WTC11 (cell line): ENCODE measurements around the gene RASGRF1. TPM values are rescaled to one million over a fixed set of nuclear protein-coding genes. Genes with fewer than 3 reads are reported as not detected.
A peak's percentile ranks its signal among the peaks of the same experiment; 100 is the strongest.

Source experiments
- AR ChIP-seq: fragments of 250-450 bp; sonication (Bioruptor Pico); IDR thresholded peaks from 2 replicates; pipeline ENCODE4 v1.9.0; 2021; ENCODE audit warnings: mild to moderate bottlenecking
- CDX4 ChIP-seq: fragments of 250-450 bp; sonication (Bioruptor Pico); IDR thresholded peaks from 2 replicates; pipeline ENCODE4 v1.9.0; 2021; ENCODE audit warnings: moderate library complexity, mild to moderate bottlenecking, inconsistent platforms, borderline replicate concordance
- ETV6 ChIP-seq: sonication (generic); formaldehyde crosslinking; IDR thresholded peaks from 2 replicates; pipeline ENCODE4 v1.8.1; 2022; ENCODE audit warnings: mild to moderate bottlenecking, missing genetic modification reagents
- JAZF1 ChIP-seq: fragments of 250-450 bp; sonication (Bioruptor Pico); IDR thresholded peaks from 2 replicates; pipeline ENCODE4 v1.9.0; 2021; ENCODE audit warnings: moderate library complexity, mild to moderate bottlenecking, inconsistent platforms
- PRRX2 ChIP-seq: fragments of 250-450 bp; sonication (Bioruptor Pico); IDR thresholded peaks from 2 replicates; pipeline ENCODE4 v1.8.0; 2021; ENCODE audit warnings: mild to moderate bottlenecking
- RORB ChIP-seq: fragments of 250-450 bp; sonication (Bioruptor Pico); IDR thresholded peaks from 2 replicates; pipeline ENCODE4 v1.9.0; 2021; ENCODE audit warnings: mild to moderate bottlenecking
- SMAD4 ChIP-seq: sonication (generic); formaldehyde crosslinking; IDR thresholded peaks from 2 replicates; pipeline ENCODE4 v1.8.0; 2022; ENCODE audit warnings: mild to moderate bottlenecking, missing genetic modification reagents
- TEAD4 ChIP-seq: sonication (generic); formaldehyde crosslinking; IDR thresholded peaks from 2 replicates; pipeline ENCODE4 v1.8.0; 2022; ENCODE audit warnings: mild to moderate bottlenecking, missing genetic modification reagents
- ZBTB21 ChIP-seq: sonication (generic); formaldehyde crosslinking; IDR thresholded peaks from 2 replicates; pipeline ENCODE4 v1.8.1; 2023; ENCODE audit warnings: mild to moderate bottlenecking, missing genetic modification reagents, borderline replicate concordance
- ZMAT4 ChIP-seq: fragments of 250-450 bp; sonication (Bioruptor Pico); IDR thresholded peaks from 2 replicates; pipeline ENCODE4 v1.9.0; 2021; ENCODE audit warnings: mild to moderate bottlenecking
- ZNF121 ChIP-seq: sonication (generic); formaldehyde crosslinking; IDR thresholded peaks from 2 replicates; pipeline ENCODE4 v1.8.0; 2023; ENCODE audit warnings: missing genetic modification reagents
- ZNF219 ChIP-seq: sonication (generic); formaldehyde crosslinking; IDR thresholded peaks from 2 replicates; pipeline ENCODE4 v1.8.0; 2023; ENCODE audit warnings: missing genetic modification reagents, mild to moderate bottlenecking, borderline replicate concordance
- ZNF263 ChIP-seq: sonication (generic); formaldehyde crosslinking; IDR thresholded peaks from 2 replicates; pipeline ENCODE4 v1.8.1; 2022; ENCODE audit warnings: low read depth, mild to moderate bottlenecking, moderate library complexity, missing genetic modification reagents
- ZNF396 ChIP-seq: fragments of 250-450 bp; sonication (Bioruptor Pico); IDR thresholded peaks from 2 replicates; pipeline ENCODE4 v1.8.0; 2021; ENCODE audit warnings: mild to moderate bottlenecking, moderate library complexity, borderline replicate concordance
- ZSCAN18 ChIP-seq: fragments of 250-450 bp; sonication (Bioruptor Pico); IDR thresholded peaks from 2 replicates; pipeline ENCODE4 v2.1.2; 2022; ENCODE audit warnings: mild to moderate bottlenecking, moderate library complexity
- total RNA-seq: library from RNA; stranded (reverse); gene quantifications from 3 replicates; pipeline ENCODE4 v1.2.3, GENCODE V29; 2021
- TF ChIP-seq, protein P1 (sequence below): sonication (generic); formaldehyde crosslinking; IDR thresholded peaks from 2 replicates; pipeline ENCODE4 v1.8.1; 2022; ENCODE audit warnings: mild to moderate bottlenecking, moderate library complexity, missing genetic modification reagents
- TF ChIP-seq, protein P2 (sequence below): fragments of 250-450 bp; sonication (Bioruptor Pico); conservative IDR thresholded peaks from 2 replicates; pipeline ENCODE4 v1.9.0; 2021; ENCODE audit warnings: mild to moderate bottlenecking
- TF ChIP-seq, protein P3 (sequence below): fragments of 250-450 bp; sonication (Bioruptor Pico); IDR thresholded peaks from 2 replicates; pipeline ENCODE4 v1.9.0; 2021; ENCODE audit warnings: mild to moderate bottlenecking, borderline replicate concordance
- TF ChIP-seq, protein P4 (sequence below): sonication (generic); formaldehyde crosslinking; IDR thresholded peaks from 2 replicates; pipeline ENCODE4 v1.8.1; 2023; ENCODE audit warnings: mild to moderate bottlenecking, missing genetic modification reagents, moderate library complexity
- TF ChIP-seq, protein P5 (sequence below): sonication (generic); formaldehyde crosslinking; IDR thresholded peaks from 2 replicates; pipeline ENCODE4 v1.8.1; 2022; ENCODE audit warnings: missing genetic modification reagents, borderline replicate concordance
- TF ChIP-seq, protein P6 (sequence below): sonication (generic); formaldehyde crosslinking; IDR thresholded peaks from 2 replicates; pipeline ENCODE4 v1.8.0; 2022; ENCODE audit warnings: mild to moderate bottlenecking, missing genetic modification reagents

Gene RASGRF1
- total RNA-seq, 1 experiment from 2014 or later = 0.85 TPM

- TF ChIP-seq CDX4 (CRISPR knock-in tag) (no peak), ZSCAN18 (no peak), ZNF396 (CRISPR knock-in tag) (no peak), ETV6 (peak; percentile 77), RORB (CRISPR knock-in tag) (no peak), TEAD4 (CRISPR knock-in tag) (0 out of 2 replicates have a peak, but pooled peaks have one; percentile 54), ZMAT4 (CRISPR knock-in tag) (no peak), ZBTB21 (CRISPR knock-in tag) (no peak), PRRX2 (CRISPR knock-in tag) (no peak), JAZF1 (CRISPR knock-in tag) (no peak), ZNF219 (CRISPR knock-in tag) (peak; percentile 58; the same call in 1 of the 2 replicates), ZNF263 (CRISPR knock-in tag) (no peak), SMAD4 (CRISPR knock-in tag) (no peak), ZNF121 (CRISPR knock-in tag) (no peak), AR (CRISPR knock-in tag) (no peak)
- TF ChIP-seq, protein P1, sequence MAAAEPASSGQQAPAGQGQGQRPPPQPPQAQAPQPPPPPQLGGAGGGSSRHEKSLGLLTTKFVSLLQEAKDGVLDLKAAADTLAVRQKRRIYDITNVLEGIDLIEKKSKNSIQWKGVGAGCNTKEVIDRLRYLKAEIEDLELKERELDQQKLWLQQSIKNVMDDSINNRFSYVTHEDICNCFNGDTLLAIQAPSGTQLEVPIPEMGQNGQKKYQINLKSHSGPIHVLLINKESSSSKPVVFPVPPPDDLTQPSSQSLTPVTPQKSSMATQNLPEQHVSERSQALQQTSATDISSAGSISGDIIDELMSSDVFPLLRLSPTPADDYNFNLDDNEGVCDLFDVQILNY (CRISPR knock-in tag) = no peak; the same call in 1 of the 2 replicates
- TF ChIP-seq, protein P2, sequence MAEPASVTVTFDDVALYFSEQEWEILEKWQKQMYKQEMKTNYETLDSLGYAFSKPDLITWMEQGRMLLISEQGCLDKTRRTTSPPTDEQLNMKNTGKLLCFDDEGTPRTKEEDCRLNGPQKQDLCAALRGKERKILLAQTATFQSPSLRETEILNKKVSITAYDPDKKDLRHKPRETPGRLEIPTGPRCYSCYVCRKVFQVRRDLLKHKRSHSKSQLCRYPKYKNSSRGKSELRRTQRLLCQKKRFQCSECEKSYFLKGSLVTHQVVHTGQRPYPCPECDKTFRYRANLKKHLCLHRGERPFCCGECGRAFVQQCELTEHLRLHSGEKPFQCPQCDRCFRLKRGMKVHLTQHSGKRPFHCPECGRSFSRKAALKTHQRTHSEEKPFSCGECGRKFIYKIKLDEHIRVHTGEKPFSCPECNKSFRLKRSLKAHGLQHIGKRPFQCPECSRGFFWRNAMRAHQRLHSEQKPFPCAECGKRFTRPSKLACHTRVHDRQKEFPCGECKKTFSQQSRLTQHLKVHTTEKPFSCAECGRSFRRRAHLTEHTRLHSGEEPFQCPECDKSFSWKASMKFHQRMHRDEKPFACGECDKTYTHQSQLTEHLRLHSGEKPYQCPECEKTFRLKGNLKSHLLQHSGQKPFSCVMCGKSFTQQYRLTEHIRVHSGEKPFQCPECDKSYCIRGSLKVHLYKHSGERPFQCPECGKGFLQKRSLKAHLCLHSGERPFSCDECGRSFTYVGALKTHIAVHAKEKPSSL (CRISPR knock-in tag) = no peak
- TF ChIP-seq, protein P3, sequence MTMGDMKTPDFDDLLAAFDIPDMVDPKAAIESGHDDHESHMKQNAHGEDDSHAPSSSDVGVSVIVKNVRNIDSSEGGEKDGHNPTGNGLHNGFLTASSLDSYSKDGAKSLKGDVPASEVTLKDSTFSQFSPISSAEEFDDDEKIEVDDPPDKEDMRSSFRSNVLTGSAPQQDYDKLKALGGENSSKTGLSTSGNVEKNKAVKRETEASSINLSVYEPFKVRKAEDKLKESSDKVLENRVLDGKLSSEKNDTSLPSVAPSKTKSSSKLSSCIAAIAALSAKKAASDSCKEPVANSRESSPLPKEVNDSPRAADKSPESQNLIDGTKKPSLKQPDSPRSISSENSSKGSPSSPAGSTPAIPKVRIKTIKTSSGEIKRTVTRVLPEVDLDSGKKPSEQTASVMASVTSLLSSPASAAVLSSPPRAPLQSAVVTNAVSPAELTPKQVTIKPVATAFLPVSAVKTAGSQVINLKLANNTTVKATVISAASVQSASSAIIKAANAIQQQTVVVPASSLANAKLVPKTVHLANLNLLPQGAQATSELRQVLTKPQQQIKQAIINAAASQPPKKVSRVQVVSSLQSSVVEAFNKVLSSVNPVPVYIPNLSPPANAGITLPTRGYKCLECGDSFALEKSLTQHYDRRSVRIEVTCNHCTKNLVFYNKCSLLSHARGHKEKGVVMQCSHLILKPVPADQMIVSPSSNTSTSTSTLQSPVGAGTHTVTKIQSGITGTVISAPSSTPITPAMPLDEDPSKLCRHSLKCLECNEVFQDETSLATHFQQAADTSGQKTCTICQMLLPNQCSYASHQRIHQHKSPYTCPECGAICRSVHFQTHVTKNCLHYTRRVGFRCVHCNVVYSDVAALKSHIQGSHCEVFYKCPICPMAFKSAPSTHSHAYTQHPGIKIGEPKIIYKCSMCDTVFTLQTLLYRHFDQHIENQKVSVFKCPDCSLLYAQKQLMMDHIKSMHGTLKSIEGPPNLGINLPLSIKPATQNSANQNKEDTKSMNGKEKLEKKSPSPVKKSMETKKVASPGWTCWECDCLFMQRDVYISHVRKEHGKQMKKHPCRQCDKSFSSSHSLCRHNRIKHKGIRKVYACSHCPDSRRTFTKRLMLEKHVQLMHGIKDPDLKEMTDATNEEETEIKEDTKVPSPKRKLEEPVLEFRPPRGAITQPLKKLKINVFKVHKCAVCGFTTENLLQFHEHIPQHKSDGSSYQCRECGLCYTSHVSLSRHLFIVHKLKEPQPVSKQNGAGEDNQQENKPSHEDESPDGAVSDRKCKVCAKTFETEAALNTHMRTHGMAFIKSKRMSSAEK = no peak
- TF ChIP-seq, protein P4, sequence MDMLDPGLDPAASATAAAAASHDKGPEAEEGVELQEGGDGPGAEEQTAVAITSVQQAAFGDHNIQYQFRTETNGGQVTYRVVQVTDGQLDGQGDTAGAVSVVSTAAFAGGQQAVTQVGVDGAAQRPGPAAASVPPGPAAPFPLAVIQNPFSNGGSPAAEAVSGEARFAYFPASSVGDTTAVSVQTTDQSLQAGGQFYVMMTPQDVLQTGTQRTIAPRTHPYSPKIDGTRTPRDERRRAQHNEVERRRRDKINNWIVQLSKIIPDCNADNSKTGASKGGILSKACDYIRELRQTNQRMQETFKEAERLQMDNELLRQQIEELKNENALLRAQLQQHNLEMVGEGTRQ (CRISPR knock-in tag) = peak; percentile 92
- TF ChIP-seq, protein P5, sequence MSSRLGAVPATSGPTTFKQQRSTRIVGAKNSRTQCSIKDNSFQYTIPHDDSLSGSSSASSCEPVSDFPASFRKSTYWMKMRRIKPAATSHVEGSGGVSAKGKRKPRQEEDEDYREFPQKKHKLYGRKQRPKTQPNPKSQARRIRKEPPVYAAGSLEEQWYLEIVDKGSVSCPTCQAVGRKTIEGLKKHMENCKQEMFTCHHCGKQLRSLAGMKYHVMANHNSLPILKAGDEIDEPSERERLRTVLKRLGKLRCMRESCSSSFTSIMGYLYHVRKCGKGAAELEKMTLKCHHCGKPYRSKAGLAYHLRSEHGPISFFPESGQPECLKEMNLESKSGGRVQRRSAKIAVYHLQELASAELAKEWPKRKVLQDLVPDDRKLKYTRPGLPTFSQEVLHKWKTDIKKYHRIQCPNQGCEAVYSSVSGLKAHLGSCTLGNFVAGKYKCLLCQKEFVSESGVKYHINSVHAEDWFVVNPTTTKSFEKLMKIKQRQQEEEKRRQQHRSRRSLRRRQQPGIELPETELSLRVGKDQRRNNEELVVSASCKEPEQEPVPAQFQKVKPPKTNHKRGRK (CRISPR knock-in tag) = no peak
- TF ChIP-seq, protein P6, sequence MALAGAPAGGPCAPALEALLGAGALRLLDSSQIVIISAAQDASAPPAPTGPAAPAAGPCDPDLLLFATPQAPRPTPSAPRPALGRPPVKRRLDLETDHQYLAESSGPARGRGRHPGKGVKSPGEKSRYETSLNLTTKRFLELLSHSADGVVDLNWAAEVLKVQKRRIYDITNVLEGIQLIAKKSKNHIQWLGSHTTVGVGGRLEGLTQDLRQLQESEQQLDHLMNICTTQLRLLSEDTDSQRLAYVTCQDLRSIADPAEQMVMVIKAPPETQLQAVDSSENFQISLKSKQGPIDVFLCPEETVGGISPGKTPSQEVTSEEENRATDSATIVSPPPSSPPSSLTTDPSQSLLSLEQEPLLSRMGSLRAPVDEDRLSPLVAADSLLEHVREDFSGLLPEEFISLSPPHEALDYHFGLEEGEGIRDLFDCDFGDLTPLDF (CRISPR knock-in tag) = no peak
These were observed at the start of gene RASGRF1 (continued) for GRCh38 chr15:79090487-79091203.
